Uterus (tissue), 4 donors: ENCODE measurements around the gene TGIF2. TPM values are rescaled to one million over a fixed set of nuclear protein-coding genes. Genes with fewer than 3 reads are reported as not detected.

ENCODE experiments used
- DNase-seq, 2 donors: peaks; one replicate each; pipeline ENCODE4 v3.0.0-alpha.2; 2019 to 2020
- H3K27ac ChIP-seq, 2 donors: fragments of 200-600 bp; sonication (generic); 1 replicate in 1 of 2; 2 replicates in 1 of 2; pipeline ENCODE4 v1.5.1; 2016 to 2018
- H3K27me3 ChIP-seq, 2 donors: fragments of 200-600 bp; sonication (generic); one replicate each; pipeline ENCODE4 v1.5.1; 2018 to 2019; ENCODE audit warnings: control low read depth in 1 of 2
- H3K36me3 ChIP-seq, 2 donors: fragments of 200-600 bp; sonication (generic); one replicate each; pipeline ENCODE4 v1.5.1; 2019; ENCODE audit warnings: control low read depth in 1 of 2
- H3K4me1 ChIP-seq, 2 donors: fragments of 200-600 bp; sonication (generic); one replicate each; pipeline ENCODE4 v1.5.1; 2018 to 2019; ENCODE audit warnings: control low read depth in 1 of 2
- H3K4me3 ChIP-seq, 2 donors: fragments of 200-600 bp; sonication (generic); 1 replicate in 1 of 2; 2 replicates in 1 of 2; pipeline ENCODE4 v1.5.1; 2018 to 2019; ENCODE audit warnings: mild to moderate bottlenecking in 1 of 2
- H3K9me3 ChIP-seq, 2 donors: fragments of 200-600 bp; sonication (generic); one replicate each; pipeline ENCODE4 v1.5.1; 2019; ENCODE audit warnings: control low read depth in 1 of 2
- POLR2A ChIP-seq, 2 donors: fragments of 450-650 bp; IDR thresholded peaks; one replicate each; pipeline ENCODE4 v1.6.1; 2016; ENCODE audit warnings: antibody characterized with exemption in 2 of 2, mild to moderate bottlenecking in 1 of 2, moderate library complexity in 1 of 2
- intact Hi-C: fragments of 100-400 bp; cut with DNase I; formaldehyde crosslinking; loops from one replicate; pipeline ENCODE4 v1.15.1; 2023; ENCODE audit warnings: low total_unique reads
- total RNA-seq, 4 donors: library from RNA; depleted of rRNA in 3 of 4; stranded (reverse); fragments of >200 nt in 3 of 4; gene quantifications; one replicate each; pipeline versions ENCODE4 v1.1.0 to v1.2.4, GENCODE V29; 2014 to 2023
- TF ChIP-seq, protein P1 (sequence below), 4 experiments: fragments of 200-600 bp in 2 of 4; fragments of 450-650 bp in 2 of 4; sonication (generic) in 2 of 4; IDR thresholded peaks; one replicate each; pipeline ENCODE4 v1.5.1; 2016 to 2019; ENCODE audit warnings: antibody characterized with exemption in 4 of 4, mild to moderate bottlenecking in 2 of 4, moderate library complexity in 1 of 4
- donor health status: DM: yes; HTN: yes; CAD: no.

TGIF2 gene
- total RNA-seq, 4 donors from 2014 or later, result 3.3 to 35.7 (median 17.7) TPM

DNA sequence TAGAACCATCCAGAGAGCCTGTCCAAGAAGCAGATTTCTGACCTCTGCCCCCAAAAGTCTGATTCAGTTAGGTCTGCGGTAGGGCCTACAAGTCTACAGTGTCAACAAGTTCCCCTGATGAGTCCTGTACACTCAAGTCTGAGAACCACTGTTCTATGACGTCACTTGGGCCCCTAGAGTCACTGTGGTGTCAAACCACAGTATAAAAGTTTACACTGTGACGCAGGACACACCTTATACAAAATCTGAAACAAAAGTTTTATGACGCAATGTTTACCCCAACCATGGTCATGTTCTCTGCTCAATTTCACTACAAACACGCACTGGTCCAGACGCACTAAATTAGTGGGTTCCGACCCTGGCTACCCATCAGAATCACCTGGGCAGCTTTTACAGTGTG, 54.7 kb downstream of the TGIF2 start:
- Histone ChIP-seq H3K27me3 (no peaks in the 10 kb centered on the region), H3K27ac (no peak overlapping the region), H3K4me3 (no peak overlapping the region), H3K4me1 (no peaks in the 10 kb centered on the region), H3K36me3 (no peaks in the 10 kb centered on the region), H3K9me3 (no peaks in the 10 kb centered on the region)
- intact Hi-C loops, result no loop called here
- no peak for DNase-seq
- TF ChIP-seq, protein P1, sequence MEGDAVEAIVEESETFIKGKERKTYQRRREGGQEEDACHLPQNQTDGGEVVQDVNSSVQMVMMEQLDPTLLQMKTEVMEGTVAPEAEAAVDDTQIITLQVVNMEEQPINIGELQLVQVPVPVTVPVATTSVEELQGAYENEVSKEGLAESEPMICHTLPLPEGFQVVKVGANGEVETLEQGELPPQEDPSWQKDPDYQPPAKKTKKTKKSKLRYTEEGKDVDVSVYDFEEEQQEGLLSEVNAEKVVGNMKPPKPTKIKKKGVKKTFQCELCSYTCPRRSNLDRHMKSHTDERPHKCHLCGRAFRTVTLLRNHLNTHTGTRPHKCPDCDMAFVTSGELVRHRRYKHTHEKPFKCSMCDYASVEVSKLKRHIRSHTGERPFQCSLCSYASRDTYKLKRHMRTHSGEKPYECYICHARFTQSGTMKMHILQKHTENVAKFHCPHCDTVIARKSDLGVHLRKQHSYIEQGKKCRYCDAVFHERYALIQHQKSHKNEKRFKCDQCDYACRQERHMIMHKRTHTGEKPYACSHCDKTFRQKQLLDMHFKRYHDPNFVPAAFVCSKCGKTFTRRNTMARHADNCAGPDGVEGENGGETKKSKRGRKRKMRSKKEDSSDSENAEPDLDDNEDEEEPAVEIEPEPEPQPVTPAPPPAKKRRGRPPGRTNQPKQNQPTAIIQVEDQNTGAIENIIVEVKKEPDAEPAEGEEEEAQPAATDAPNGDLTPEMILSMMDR (IDR thresholded peaks at IDR 0.05), result no peak
- TF ChIP-seq POLR2A (IDR thresholded peaks at IDR 0.05), result no peak

DNA sequence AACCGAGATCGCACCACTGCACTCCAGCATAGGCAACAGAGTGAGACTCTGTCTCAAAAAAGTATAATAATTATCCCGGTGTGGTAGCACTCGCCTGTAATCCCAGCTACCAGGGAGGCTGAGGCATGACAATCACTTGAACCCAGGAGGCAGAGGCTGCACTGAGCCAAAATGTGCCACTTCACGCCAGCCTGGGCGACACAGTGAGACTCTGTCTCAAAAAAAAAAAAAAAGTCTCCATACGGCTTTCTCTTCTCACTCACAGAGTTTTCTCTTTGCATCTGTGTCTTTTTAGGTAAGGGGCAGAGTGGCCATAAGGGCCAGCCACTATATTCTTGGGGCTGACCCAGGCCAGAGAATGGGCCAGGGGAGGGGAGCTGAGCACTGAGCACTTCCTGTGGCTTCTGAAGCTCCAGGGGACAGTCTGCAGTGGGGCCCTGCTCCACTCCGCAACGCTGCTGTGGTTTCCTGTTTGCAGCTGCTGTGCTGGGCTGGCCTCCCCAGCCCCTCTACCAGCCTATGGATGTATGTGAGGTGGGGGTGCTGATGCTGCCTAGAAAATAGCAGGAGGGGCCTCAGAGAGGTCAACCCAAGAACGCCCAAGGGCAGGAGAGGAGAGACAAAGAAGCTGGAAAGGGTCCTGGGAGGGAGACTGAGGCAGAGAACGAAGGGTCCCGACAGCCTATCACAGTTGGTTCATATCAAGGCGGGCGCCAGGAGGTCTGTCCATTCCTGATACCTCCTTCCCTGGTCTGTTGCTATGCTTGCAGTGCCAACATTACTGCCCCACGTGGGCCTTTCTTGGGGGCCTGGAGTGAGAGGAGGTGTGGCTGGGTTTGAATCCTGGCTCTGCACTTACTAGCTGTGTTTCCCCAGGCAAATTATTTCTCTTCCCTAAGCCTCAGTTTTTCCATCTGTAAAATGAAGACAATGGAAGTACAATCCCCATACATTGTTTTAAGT, 56.6 kb downstream of the TGIF2 start:
- Histone ChIP-seq H3K27me3 (no peaks in the 10 kb centered on the region), H3K4me1 (no peaks in the 10 kb centered on the region), H3K9me3 (no peaks in the 10 kb centered on the region), H3K36me3 (no peaks in the 10 kb centered on the region), H3K27ac (no peak overlapping the region), H3K4me3 (no peak overlapping the region)
- DNase-seq, result no peak
- intact Hi-C loops, result no loop called here
- TF ChIP-seq, protein P1 (IDR thresholded peaks at IDR 0.05), result no peak
- TF ChIP-seq POLR2A (IDR thresholded peaks at IDR 0.05), result no peak

DNA sequence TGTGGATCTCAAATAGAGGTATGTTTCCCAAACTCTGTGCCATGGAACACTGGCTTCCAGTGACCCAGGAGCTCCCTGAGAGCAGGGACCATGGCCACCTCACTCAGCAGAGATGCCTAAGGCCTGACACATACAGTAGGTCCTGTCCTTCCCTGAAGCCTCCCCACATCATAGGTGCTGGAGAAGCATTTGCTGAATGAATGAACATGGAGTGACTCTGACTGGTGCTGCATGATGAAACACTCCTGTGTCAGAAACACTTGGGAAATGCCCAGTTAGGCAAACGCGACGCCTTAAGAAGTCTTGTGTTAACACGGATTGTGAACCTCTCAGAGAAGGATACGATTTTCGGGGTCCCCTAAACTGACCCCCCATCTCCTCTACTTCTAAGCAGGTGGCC, 58.2 kb downstream of the TGIF2 start:
- H3K4me3 ChIP-seq, result no peak overlapping the region
- no peaks in the 10 kb centered on the region for H3K36me3 ChIP-seq
- DNase-seq, result no peak
- intact Hi-C loops, result no loop called here
- no peaks in the 10 kb centered on the region for H3K4me1 ChIP-seq
- no peaks in the 10 kb centered on the region for H3K27me3 ChIP-seq
- TF ChIP-seq, protein P1 (IDR thresholded peaks at IDR 0.05), result no peak
- no peak for TF ChIP-seq POLR2A (IDR thresholded peaks at IDR 0.05)
- H3K9me3 ChIP-seq, result no peaks in the 10 kb centered on the region
- no peak overlapping the region for H3K27ac ChIP-seq

DNA sequence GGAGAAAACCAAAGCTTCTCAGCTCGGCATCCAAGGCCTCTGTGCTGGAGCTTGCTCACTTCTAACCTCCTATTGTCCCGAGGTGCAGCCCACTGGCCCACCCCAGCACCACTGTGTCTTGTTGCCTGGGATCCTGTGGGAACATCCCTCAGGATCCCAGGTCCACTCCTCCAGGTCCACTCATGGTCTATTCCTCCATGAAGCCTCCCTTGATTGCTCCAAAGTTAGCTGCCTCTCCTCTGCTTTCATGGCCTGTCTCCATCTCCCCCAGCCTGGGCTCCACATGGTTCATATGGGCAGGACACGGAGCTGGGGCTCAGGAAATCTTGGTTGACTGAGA, 58.7 kb downstream of the TGIF2 start:
- Histone ChIP-seq H3K27ac (no peak overlapping the region), H3K9me3 (no peaks in the 10 kb centered on the region), H3K27me3 (no peaks in the 10 kb centered on the region), H3K36me3 (no peaks in the 10 kb centered on the region), H3K4me1 (no peaks in the 10 kb centered on the region), H3K4me3 (no peak overlapping the region)
- DNase-seq, result no peak
- intact Hi-C loops, result no loop called here
- no peak for TF ChIP-seq POLR2A (IDR thresholded peaks at IDR 0.05)
- TF ChIP-seq, protein P1 (IDR thresholded peaks at IDR 0.05), result no peak

DNA sequence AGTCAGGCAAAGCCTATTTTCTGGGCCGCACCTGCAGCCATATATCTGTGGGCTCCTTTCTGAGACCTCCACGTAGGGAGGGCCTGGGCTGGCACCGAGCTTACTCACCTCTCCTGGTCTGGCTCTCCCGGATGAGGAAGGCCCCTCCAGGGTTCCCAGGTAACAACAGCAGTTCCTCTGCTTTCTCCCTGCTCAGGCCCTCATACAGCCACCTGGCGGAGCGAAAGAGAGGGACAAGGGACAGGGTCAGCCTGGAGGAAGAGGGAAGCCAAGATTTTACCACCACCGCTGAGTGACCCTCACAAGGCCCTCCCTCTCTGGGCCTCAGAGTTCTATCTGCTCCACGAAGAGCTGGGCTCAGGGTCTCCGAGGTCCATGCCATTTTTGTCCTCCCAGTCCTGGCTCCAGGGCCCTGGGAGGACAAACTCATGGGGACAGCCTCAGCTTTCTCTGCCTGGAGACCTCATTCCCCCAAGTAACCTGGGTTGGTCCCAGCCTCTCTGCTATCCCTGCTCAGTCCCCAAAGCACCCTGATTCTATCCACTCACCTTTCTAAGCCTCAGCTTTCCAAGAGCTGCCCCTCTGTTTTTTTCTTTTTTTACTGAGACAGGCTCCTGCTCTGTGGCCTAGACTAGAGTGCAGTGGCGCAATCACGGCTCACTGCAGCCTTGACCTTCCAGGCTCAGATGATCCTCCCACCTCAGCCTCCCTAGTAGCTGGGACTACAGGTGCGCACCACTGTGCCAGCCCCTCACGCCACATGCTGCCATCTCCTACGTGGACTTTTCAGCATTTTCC, 59.3 kb downstream of the TGIF2 start:
- Histone ChIP-seq H3K36me3 (no peaks in the 10 kb centered on the region), H3K27me3 (no peaks in the 10 kb centered on the region), H3K9me3 (no peaks in the 10 kb centered on the region), H3K27ac (no peak overlapping the region), H3K4me3 (no peak overlapping the region), H3K4me1 (no peaks in the 10 kb centered on the region)
- intact Hi-C loops, result no loop called here
- TF ChIP-seq POLR2A (IDR thresholded peaks at IDR 0.05), result no peak
- TF ChIP-seq, protein P1 (IDR thresholded peaks at IDR 0.05), result no peak
- no peak for DNase-seq
